Measurements from ENCODE around the gene NAA10. TPM values are rescaled to one million over a fixed set of nuclear protein-coding genes. Genes with fewer than 3 reads are reported as not detected.

Gene NAA10
- total RNA-seq, 1 experiment from 2014 or later: 107 TPM

- H3K36me3 Mint-ChIP-seq: peaks cover 22% of the 10 kb centered on the region
- POLR2A ChIA-PET: no interaction called here
- no peak for ATAC-seq
- DNase-seq (ENCODE audit: low spot score): no peak
- no peak overlapping the region for H3K4me3 Mint-ChIP-seq
- no peaks in the 10 kb centered on the region for H3K9me3 Mint-ChIP-seq
- H3K4me1 Mint-ChIP-seq: peaks cover 21% of the 10 kb centered on the region
- no peaks in the 10 kb centered on the region for H3K27me3 Mint-ChIP-seq (ENCODE audit: low read depth)
- H3K27ac Mint-ChIP-seq: no peak overlapping the region
- TF ChIP-seq STAT6 (CRISPR knock-in tag; conservative IDR thresholded peaks at IDR 0.05; ENCODE audit: low read depth) (no peak), SMAD4 (CRISPR knock-in tag; IDR thresholded peaks at IDR 0.05) (no peak), CBFB (CRISPR knock-in tag; IDR thresholded peaks at IDR 0.05; ENCODE audit: low read depth) (no peak), ZNF219 (CRISPR knock-in tag; IDR thresholded peaks at IDR 0.05; ENCODE audit: borderline replicate concordance) (no peak), SMAD3 (CRISPR knock-in tag; IDR thresholded peaks at IDR 0.05; ENCODE audit: borderline replicate concordance) (no peak), CTCF (IDR thresholded peaks at IDR 0.05) (no peak), ZSCAN18 (CRISPR knock-in tag; IDR thresholded peaks at IDR 0.05) (no peak)
- CTCF ChIA-PET: interaction anchor here (1.6 kb wide), 1 partner anchor 33 kb away, joined by 4 read pairs; no protein-coding TSS in a partner anchor
These were observed 14.3 kb downstream of the NAA10 start for GRCh38 chrX:153920546-153920945.

GRCh38 chrX:153919281-153919680 is 15.6 kb downstream of the NAA10 start:
- TF ChIP-seq ETV6 (CRISPR knock-in tag; IDR thresholded peaks at IDR 0.05) (no peak), PRDM15 (CRISPR knock-in tag; IDR thresholded peaks at IDR 0.05) (no peak), TCF7 (CRISPR knock-in tag; IDR thresholded peaks at IDR 0.05; ENCODE audit: low read depth) (no peak), KAT7 (CRISPR knock-in tag; IDR thresholded peaks at IDR 0.05; ENCODE audit: borderline replicate concordance) (no peak), TEAD1 (CRISPR knock-in tag; IDR thresholded peaks at IDR 0.05) (no peak)
- Mint-ChIP-seq H3K27ac (no peak overlapping the region), H3K4me3 (no peak overlapping the region), H3K27me3 (ENCODE audit: low read depth) (no peaks in the 10 kb centered on the region), H3K36me3 (peaks cover 22% of the 10 kb centered on the region), H3K9me3 (no peaks in the 10 kb centered on the region), H3K4me1 (peaks cover 10% of the 10 kb centered on the region)
- ATAC-seq (no peak), DNase-seq (ENCODE audit: low spot score) (no peak)
- ChIA-PET POLR2A (no interaction called here), CTCF (interaction anchor here (0.6 kb wide), 1 partner anchor 8 kb away, joined by 3 read pairs; no protein-coding TSS in a partner anchor)

- Mint-ChIP-seq H3K27me3 (ENCODE audit: low read depth) (no peaks in the 10 kb centered on the region), H3K27ac (no peak overlapping the region), H3K4me1 (peaks cover 4% of the 10 kb centered on the region), H3K36me3 (peaks cover 22% of the 10 kb centered on the region), H3K9me3 (no peaks in the 10 kb centered on the region), H3K4me3 (no peak overlapping the region)
- ChIA-PET CTCF (no interaction called here), POLR2A (no interaction called here)
- DNase-seq (ENCODE audit: low spot score) (no peak), ATAC-seq (no peak)
- no peak for TF ChIP-seq ERG (CRISPR knock-in tag; IDR thresholded peaks at IDR 0.05)
- TF ChIP-seq NR3C1 (CRISPR knock-in tag; conservative IDR thresholded peaks at IDR 0.05; ENCODE audit: low read depth): no peak
- no peak for TF ChIP-seq MLX (CRISPR knock-in tag; IDR thresholded peaks at IDR 0.05)
- no peak for TF ChIP-seq ZNF219 (CRISPR knock-in tag; IDR thresholded peaks at IDR 0.05; ENCODE audit: borderline replicate concordance)
- no peak for TF ChIP-seq NFYB (CRISPR knock-in tag; conservative IDR thresholded peaks at IDR 0.05; ENCODE audit: low read depth)
- TF ChIP-seq ATF6 (CRISPR knock-in tag; IDR thresholded peaks at IDR 0.05): no peak
These were observed 17.0 kb downstream of the NAA10 start for GRCh38 chrX:153917869-153918268.
